Vagina (tissue), 2 donors: ENCODE data around the gene TP53I11. TPM values are rescaled to one million over a fixed set of nuclear protein-coding genes. Genes with fewer than 3 reads are reported as not detected.

Experiments used
- DNase-seq, 2 donors: peaks; one replicate each; pipeline ENCODE4 v3.0.0-alpha.2; 2017; ENCODE audit errors: extremely low spot score in 2 of 2
- H3K27ac ChIP-seq: fragments of 200-600 bp; sonication (generic); one replicate; pipeline ENCODE4 v1.5.1; 2019
- H3K27me3 ChIP-seq: fragments of 200-600 bp; sonication (generic); one replicate; pipeline ENCODE4 v1.5.1; 2019
- H3K36me3 ChIP-seq, 2 donors: fragments of 200-600 bp; sonication (generic); one replicate each; pipeline ENCODE4 v1.5.1; 2017 to 2019
- H3K4me1 ChIP-seq: fragments of 200-600 bp; sonication (generic); one replicate; pipeline ENCODE4 v1.5.1; 2019
- H3K4me3 ChIP-seq, 2 donors: fragments of 200-600 bp; sonication (generic); 1 replicate in 1 of 2; 2 replicates in 1 of 2; pipeline ENCODE4 v1.5.1; 2016 to 2019
- H3K9me3 ChIP-seq: fragments of 200-600 bp; sonication (generic); one replicate; pipeline ENCODE4 v1.5.1; 2019
- CTCF ChIP-seq, 3 experiments: fragments of 450-650 bp in 2 of 3; fragments of 200-600 bp in 1 of 3; sonication (generic) in 1 of 3; IDR thresholded peaks; one replicate each; pipeline ENCODE4 v1.5.1; 2017 to 2019; ENCODE audit warnings: antibody characterized with exemption in 3 of 3, mild to moderate bottlenecking in 2 of 3, moderate library complexity in 2 of 3
- POLR2A ChIP-seq, 2 donors: fragments of 450-650 bp; IDR thresholded peaks; one replicate each; pipeline ENCODE4 v1.6.1; 2017; ENCODE audit warnings: antibody characterized with exemption in 2 of 2, mild to moderate bottlenecking in 2 of 2, moderate library complexity in 2 of 2
- POLR2AphosphoS5 ChIP-seq, 2 donors: sonication (generic); formaldehyde crosslinking; IDR thresholded peaks; one replicate each; pipeline ENCODE4 v1.9.0; 2017; ENCODE audit warnings: antibody characterized with exemption in 2 of 2, mild to moderate bottlenecking in 2 of 2, low read depth in 1 of 2; ENCODE audit not compliant: insufficient read depth in 1 of 2
- intact Hi-C: fragments of 100-400 bp; cut with DNase I; formaldehyde crosslinking; loops from one replicate; pipeline ENCODE4 v1.15.1; 2023
- total RNA-seq: library from RNA; depleted of rRNA; stranded (reverse); fragments of >200 nt; gene quantifications from one replicate; pipeline ENCODE4 v1.2.3, GENCODE V29; 2016

Gene TP53I11
- total RNA-seq, 1 donor from 2014 or later = 50.6 TPM

- Histone ChIP-seq H3K36me3 (no peaks in the 10 kb centered on the region), H3K27ac (no peak overlapping the region), H3K4me3 (no peak overlapping the region), H3K27me3 (no peaks in the 10 kb centered on the region), H3K4me1 (no peaks in the 10 kb centered on the region), H3K9me3 (no peaks in the 10 kb centered on the region)
- DNase-seq = no peak
- TF ChIP-seq CTCF (IDR thresholded peaks at IDR 0.05) = no peak
- no peak for TF ChIP-seq POLR2AphosphoS5 (IDR thresholded peaks at IDR 0.05; ENCODE audit: insufficient read depth in 1 of 2, low read depth in 1 of 2)
- no peak for TF ChIP-seq POLR2A (IDR thresholded peaks at IDR 0.05)
- intact Hi-C loops = no loop called here
Observed at GRCh38 chr11:44928144-44928543, 22.5 kb downstream of the TP53I11 start.

GRCh38 chr11:44927174-44927661 lies 23.5 kb downstream of the TP53I11 start:
- intact Hi-C loops = no loop called here
- no peak overlapping the region for H3K4me3 ChIP-seq
- H3K9me3 ChIP-seq = no peaks in the 10 kb centered on the region
- H3K4me1 ChIP-seq = no peaks in the 10 kb centered on the region
- no peak for DNase-seq
- TF ChIP-seq CTCF (IDR thresholded peaks at IDR 0.05) = peak; percentile 61 to 81 (median 71)
- no peak for TF ChIP-seq POLR2A (IDR thresholded peaks at IDR 0.05)
- no peak for TF ChIP-seq POLR2AphosphoS5 (IDR thresholded peaks at IDR 0.05; ENCODE audit: insufficient read depth in 1 of 2, low read depth in 1 of 2)
- H3K36me3 ChIP-seq = no peaks in the 10 kb centered on the region
- H3K27me3 ChIP-seq = no peaks in the 10 kb centered on the region
- H3K27ac ChIP-seq = no peak overlapping the region

- no peaks in the 10 kb centered on the region for H3K4me1 ChIP-seq
- intact Hi-C loops = no loop called here
- H3K4me3 ChIP-seq = no peak overlapping the region
- H3K27me3 ChIP-seq = no peaks in the 10 kb centered on the region
- DNase-seq = no peak
- H3K27ac ChIP-seq = no peak overlapping the region
- no peak for TF ChIP-seq POLR2A (IDR thresholded peaks at IDR 0.05)
- no peak for TF ChIP-seq POLR2AphosphoS5 (IDR thresholded peaks at IDR 0.05; ENCODE audit: insufficient read depth in 1 of 2, low read depth in 1 of 2)
- TF ChIP-seq CTCF (IDR thresholded peaks at IDR 0.05) = no peak
- no peaks in the 10 kb centered on the region for H3K36me3 ChIP-seq
- no peaks in the 10 kb centered on the region for H3K9me3 ChIP-seq
Observed at GRCh38 chr11:44926036-44926435, 24.6 kb downstream of the TP53I11 start.

DNA sequence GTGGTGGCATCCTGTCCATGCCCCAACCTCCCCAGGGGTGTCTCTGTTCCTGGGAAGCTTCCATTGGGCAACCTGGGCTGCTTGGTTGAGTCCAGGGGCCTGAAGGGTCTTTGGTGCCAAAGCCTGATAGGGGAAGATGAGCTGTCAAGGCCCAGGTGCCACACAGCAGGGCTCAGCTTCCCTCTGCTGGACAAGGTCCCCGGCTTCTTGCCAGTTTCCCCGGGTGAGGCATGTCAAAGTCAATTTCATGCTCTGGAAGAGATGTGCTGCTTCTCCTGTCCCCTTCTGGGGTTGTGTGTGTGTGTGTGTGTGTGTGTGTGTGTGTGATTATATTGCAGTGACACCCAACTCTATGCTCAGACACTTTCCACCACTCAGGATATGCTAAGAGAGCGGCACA lies 26.9 kb downstream of the TP53I11 start:
- no peaks in the 10 kb centered on the region for H3K27me3 ChIP-seq
- H3K4me1 ChIP-seq = no peaks in the 10 kb centered on the region
- no peak for TF ChIP-seq POLR2A (IDR thresholded peaks at IDR 0.05)
- TF ChIP-seq POLR2AphosphoS5 (IDR thresholded peaks at IDR 0.05; ENCODE audit: insufficient read depth in 1 of 2, low read depth in 1 of 2) = no peak
- no peak for TF ChIP-seq CTCF (IDR thresholded peaks at IDR 0.05)
- no peaks in the 10 kb centered on the region for H3K9me3 ChIP-seq
- DNase-seq = no peak
- H3K27ac ChIP-seq = no peak overlapping the region
- H3K4me3 ChIP-seq = no peak overlapping the region
- no peaks in the 10 kb centered on the region for H3K36me3 ChIP-seq
- intact Hi-C loops = loop anchor here (5.0 kb wide), 1 partner anchor 1818 kb away; no protein-coding TSS in a partner anchor

GRCh38 chr11:44923115-44923514 lies 27.6 kb downstream of the TP53I11 start:
- no peaks in the 10 kb centered on the region for H3K9me3 ChIP-seq
- no peaks in the 10 kb centered on the region for H3K36me3 ChIP-seq
- no peaks in the 10 kb centered on the region for H3K27me3 ChIP-seq
- no peaks in the 10 kb centered on the region for H3K4me1 ChIP-seq
- intact Hi-C loops = loop anchor here (5.0 kb wide), 1 partner anchor 1819 kb away; no protein-coding TSS in a partner anchor
- H3K27ac ChIP-seq = no peak overlapping the region
- no peak for DNase-seq
- H3K4me3 ChIP-seq = no peak overlapping the region
- TF ChIP-seq CTCF (IDR thresholded peaks at IDR 0.05) (no peak), POLR2AphosphoS5 (IDR thresholded peaks at IDR 0.05; ENCODE audit: insufficient read depth in 1 of 2, low read depth in 1 of 2) (no peak), POLR2A (IDR thresholded peaks at IDR 0.05) (no peak)
